Ecto neural progenitor cell (in vitro differentiated cells): ENCODE results near the gene PLK1.
"Not testable (repeated sequence)": the region's sequence is repeated elsewhere in the genome, so short reads cannot be mapped to it uniquely, and the experiment has no call there.

Experiments used
- DNase-seq: peaks from one replicate; pipeline ENCODE4 v3.0.0-alpha.2; 2018; ENCODE audit warnings: low spot score

Gene PLK1

DNA sequence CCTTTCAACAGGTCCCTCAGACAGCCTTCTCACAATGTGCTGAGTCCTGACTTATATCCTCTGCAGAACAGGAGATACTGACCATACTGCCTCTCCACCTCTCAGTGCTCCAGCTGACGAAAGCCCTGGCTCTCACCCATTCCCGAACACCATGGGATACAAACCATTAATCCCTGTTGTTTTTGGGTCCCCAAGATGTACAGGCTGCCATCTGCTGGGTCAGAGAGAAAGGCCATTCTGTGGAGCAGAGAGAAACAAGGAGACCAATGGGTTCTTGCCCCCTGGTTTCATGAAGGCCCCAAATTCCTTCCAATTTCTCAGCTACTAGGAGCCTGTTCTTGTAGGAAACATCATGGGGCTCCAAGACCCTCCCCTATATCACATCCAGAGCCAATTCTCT is 31.3 kb downstream of the PLK1 start:
- no peak for DNase-seq

DNA sequence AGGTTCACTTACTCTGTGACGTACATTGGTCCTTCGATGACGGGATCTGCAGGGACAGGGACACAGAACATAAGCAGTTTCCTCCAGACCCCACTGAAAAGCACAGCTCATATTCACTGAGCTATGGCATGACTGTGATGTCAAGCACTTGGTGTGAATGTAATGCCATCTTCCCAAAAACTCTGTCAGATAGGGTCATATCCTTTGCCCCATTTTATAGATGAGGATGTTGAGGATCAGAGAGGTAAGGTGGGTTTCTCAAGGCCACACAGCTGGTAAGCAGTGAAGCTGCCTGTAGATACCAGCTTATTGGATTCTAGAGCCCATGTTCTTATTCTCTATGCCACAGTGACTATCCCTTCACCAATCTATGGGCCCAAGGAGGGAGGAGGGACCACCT is 31.8 kb downstream of the PLK1 start:
- DNase-seq, result no peak

DNA sequence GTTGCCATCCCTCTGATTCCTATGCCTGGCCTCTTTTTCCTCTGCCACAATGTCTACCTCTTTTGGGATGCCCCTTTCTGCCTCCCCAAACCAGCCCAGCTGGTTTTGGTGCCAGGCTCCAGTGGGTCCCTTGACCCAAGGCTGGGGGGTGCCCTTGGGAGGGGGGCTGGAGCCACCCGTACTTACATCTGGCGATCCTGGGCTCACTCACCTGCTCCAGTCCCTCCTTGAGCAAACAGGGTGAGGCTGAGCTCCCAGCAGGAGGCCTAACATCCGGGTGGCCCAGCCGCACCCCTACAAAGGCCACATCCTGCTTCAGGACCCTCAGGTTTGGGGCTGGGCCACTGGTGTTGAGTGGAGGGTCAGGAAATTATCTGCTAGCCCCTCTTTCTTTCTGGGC is 33.1 kb downstream of the PLK1 start:
- no peak for DNase-seq

DNA sequence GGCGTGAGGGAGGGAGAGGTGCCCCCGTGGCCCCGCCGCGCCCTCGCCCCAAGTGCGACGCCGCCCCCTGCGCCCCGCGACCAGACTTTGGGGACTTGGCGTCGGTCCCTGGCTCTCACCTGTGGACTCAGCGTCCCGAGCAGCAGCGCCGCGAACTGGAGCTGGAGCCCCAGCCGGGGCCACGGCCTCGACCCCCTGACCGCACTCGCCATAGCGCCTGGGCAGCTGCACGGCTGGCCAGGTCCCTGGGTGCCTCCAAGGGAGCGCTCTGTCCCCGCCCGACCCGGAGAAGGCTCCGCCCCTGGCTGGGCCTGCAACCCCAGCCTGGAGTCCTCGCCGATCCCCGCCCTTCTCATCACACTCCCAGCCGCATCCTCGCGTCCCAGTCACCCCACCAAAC is 34.3 kb downstream of the PLK1 start, which contains the start of gene ERN2:
ERN2 (minus strand) TSS at position 247 of the 400 bp plus-strand sequence; CDS start at position 212, 35 bp downstream.
- peak; percentile 60 for DNase-seq

DNA sequence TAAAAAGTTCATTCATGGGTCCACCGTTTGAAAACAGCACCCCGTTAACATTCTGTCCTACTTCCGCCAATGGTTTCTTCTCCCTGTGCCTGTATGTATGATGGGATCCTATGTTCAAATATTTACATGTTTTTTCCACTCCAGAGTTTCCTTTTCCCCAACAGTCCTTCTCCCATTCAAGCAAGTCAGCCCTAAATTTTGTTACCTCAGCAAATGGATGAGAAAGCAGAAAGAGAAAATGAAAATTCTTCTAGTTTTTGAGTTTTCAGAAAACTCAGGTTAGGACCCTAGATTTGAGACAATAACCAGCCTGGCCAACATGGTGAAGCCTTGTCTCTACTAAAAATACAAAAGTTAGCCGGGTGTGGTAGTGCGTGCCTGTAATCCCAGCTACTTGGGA is 37.8 kb downstream of the PLK1 start:
- DNase-seq, result no peak

DNA sequence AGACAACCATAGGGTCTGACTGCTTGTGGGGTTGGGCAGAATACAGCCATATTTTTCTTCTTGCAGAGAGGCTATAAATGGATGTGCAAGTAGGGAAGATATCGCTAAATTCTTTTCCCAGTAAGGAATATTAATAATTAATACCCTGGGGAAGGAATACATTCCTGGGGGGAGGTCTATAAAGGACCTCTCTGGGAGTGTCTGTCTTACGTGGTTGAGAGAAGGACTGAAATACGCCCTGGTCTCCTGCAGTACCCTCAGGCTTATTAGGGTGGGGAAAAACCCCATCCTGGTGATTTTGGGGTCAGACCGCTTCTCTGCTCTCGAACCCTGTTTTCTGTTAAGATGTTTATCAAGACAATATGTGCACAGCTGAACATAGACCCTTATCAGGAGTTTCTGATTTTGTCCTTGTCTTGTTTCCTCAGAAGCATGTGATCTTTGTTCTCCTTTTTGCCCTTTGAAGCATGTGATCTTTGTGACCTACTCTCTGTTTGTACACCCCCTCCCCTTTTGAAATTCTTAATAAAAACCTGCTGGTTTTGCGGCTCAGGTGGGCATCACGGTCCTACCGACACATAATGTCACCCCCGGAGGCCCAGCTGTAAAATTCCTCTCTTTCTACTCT is 44.0 kb downstream of the PLK1 start:
- DNase-seq, result not testable (repeated sequence)

DNA sequence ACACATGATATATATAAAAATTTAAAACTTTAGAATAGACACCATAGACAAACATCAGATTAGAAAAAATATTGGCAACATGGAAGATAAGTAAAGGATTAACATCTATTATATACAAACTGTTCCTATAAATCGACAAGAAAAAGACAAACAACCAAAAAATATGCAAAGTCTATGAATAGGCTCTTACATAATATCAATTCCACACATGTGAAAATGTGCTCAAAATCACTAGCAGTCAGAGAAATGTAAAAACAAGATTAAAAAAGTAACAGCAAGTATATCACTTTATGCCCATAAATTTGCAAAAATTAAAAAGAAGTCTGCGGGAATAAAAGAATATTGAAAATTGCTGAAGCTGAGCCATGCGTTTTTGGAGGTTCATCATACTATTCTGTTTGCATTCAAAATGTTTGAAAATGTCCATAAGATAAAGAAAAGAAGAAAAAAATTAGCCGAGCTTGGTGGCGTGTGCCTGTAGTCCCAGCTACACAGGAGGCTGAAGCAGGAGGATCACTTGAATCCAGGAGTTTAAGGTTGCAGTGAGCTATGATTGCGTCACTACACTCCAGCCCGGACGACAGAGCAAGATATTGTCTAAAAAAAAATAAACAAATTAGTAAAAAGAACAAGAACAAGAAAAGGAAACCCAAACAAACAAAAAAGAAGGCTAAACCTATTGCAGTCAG is 45.6 kb downstream of the PLK1 start:
- no peak for DNase-seq

DNA sequence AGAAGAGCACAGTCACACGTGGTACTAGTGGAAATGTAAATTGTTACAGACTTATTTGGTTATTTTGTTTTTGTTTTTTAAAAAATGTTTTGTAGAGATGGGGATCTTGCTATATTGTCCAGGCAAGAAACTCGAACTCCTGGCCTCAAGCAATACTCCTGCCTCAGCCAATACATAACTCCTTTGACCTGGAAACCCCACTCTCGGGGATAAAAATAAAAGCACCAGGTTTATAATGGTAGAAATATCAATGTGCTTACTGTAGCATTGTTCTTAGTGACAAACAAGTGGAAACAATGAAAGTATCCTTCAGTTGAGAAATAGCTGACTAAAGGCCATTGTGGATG is 46.1 kb downstream of the PLK1 start:
- DNase-seq, result no peak

DNA sequence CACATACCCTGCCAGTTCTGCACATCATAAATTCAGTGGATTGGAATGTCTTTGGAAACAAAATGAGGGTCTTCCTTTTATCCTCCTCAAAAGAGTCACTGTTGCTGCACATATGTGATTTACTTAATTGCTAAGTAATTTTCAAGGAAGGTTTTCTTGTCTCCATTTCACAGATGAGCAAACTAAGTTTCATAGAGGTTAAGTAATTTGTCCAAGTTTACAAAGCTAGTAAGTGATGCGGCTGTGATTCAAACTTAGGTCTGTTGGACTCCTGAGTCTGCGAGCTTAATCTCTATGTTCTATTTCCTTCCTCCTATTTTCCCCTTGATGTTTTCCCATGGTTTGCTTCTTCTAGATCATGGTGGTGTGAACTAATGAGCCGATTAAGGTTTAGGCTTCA is 48.0 kb downstream of the PLK1 start:
- no peak for DNase-seq

DNA sequence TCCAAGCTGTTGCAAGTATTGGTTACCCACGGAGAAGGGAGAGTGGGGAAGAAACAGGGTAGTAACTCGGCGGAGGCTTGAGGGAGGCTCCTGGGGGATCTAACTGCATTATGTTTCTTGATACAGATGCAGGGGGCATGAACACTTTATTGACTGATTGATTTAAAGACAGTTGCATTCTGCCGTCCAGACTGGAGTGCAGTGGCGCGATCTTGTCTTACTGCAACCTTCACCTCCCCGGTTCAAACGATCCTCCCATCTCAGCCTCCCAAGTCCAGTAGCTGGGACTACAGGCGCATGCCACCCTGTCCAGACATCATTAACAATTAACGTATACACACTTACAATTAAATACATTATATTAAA is 49.4 kb downstream of the PLK1 start:
- no peak for DNase-seq

DNA sequence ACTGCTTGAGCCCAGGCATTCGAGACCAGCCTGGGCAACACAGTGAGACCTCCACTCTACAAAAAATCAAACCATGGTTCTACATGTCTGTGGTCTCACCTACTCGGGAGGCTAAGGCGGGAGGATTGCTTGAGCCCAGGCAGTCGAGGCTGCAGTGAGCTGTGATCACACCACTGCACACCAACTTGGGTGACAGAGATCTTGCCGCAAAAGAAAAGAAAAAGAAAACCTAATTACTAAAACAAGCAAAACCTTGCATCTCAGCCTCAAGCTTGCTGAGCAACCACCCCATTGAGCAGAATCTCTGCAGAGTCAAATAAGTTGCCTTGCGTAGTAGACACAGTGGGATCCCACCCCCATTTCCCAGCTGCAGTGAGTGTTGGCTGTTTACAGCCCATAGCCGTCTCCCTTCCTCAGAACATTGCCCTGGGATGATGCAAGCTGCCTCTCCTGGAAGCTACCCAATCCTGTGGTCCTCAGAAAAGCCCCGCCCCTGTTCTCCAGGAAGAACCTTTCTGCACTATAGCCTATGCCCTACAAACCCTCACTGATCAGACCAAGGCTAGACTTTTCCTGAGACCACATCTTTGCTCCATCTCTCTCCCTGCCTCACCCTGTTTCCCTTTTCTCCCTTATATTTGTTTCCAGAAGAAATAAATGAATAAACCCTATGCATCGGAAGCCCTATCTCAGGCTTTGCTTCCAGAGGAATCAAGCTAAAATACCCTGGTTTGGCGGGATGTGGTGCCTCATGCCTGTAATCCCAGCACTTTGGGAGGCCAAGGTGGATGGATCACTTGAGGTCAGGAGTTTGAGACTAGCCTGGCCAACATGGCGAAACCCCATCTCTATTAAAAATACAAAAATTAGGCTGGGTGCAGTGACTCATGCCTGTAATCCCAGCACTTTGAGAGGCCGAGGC is 51.1 kb downstream of the PLK1 start:
- no peak for DNase-seq

DNA sequence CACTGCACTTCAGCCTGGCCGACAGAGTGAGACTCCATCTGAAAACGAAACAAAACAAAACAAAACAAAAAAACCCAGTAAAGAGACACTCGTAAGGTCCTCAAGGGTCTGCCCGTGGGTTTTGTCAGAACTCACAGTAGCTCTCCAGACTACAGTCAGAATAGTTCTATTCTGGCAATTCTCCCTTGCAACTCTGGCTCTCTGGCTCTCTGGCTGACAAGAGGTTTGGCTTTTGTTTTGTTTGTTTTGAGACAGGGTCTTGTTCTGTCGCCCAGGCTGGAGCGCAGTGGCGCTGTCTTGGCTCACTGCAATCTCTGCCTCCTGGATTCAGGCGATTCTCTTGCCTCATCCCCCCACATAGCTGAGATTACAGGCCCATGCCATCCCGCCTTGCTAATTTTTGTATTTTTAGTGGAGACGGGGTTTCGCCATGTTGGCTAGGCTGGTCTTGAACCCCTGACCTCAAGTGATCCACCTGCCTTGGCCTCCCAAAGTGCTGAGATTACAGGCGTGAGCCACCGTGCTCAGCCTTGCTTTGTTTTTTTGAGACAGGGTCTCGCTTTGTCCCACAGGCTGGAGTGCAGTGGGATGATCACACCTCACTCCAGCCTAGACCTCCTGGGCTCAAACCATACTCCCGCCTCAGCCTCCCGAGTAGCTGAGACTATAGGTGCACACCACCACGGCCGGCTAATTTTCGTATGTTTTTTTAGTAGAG is 55.6 kb downstream of the PLK1 start:
- DNase-seq, result no peak

DNA sequence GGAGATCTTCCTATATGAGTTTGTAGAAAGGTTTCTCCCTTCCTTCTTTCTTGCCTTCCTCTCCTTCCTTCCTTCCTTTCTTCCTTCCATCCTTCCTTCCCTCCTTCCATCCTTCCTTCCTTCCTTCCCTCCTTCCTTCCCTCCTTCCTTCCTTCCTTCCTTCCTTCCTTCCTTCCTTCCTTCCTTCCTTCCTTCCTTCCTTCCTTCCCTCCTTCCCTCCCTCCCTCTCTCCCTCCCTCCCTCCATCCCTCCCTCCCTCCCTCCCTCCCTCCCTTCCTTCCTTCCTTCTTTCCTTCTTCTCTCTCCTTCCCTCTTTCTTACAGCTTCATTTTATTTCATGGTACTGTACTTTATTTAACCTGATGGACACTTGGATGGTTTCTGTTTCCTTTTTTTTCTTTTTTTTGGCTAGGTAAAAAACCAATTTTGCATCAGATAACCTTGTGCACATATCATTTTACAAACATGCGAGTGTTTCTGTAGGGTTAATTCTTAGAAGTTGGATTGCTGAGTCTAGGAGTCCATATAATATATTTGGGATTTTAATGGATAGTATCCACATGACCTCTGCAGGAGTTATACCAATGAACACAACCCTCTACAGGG is 58.8 kb downstream of the PLK1 start:
- DNase-seq, result not testable (repeated sequence)

DNA sequence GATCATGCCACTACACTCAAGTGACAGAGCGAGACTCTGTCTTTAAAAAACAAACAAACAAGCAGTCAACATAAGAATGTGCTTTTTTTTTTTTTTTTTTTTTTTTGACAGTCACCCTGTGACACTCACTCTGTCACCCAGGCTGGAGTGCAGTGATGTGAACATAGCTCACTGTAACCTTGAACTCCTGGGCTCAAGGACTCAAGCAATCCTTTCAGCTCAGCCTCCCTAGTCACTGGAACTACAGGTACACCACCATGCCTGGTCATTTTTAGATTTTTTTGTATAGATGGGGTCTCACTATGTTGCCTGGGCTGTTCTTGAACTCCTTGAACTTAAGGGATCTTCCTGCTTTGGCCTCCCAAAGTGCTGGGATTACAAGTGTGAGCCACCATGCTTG is 60.8 kb downstream of the PLK1 start:
- no peak for DNase-seq
